ENCODE results near the gene IL1F10. TPM values are rescaled to one million over a fixed set of nuclear protein-coding genes. Genes with fewer than 3 reads are reported as not detected.
A peak's percentile ranks its signal among the peaks of the same experiment; 100 is the strongest.

IL1F10 gene
- total and polyA plus RNA-seq, 2 experiments from 2014 or later: not detected

DNA sequence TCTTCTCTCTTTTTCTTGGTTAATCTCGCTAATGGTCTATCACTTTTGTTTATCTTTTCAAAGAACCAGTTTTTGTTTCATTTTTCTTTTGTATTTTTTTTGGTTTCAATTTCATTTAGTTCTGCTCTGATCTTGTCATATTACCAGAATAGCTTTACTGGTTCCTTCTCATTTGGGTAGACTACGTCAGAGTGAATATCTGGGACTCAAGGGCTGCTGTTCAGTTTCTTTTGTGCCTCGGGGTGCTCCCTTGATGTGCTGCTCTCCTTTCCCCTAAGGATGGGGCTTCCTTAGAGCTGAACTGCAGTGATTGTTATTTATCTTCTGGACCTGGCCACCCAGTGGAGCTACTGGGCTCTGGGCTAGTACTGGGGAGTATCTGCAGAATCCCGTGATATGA, 30.3 kb downstream of the IL1F10 start:
- TF ChIP-seq, protein P1, sequence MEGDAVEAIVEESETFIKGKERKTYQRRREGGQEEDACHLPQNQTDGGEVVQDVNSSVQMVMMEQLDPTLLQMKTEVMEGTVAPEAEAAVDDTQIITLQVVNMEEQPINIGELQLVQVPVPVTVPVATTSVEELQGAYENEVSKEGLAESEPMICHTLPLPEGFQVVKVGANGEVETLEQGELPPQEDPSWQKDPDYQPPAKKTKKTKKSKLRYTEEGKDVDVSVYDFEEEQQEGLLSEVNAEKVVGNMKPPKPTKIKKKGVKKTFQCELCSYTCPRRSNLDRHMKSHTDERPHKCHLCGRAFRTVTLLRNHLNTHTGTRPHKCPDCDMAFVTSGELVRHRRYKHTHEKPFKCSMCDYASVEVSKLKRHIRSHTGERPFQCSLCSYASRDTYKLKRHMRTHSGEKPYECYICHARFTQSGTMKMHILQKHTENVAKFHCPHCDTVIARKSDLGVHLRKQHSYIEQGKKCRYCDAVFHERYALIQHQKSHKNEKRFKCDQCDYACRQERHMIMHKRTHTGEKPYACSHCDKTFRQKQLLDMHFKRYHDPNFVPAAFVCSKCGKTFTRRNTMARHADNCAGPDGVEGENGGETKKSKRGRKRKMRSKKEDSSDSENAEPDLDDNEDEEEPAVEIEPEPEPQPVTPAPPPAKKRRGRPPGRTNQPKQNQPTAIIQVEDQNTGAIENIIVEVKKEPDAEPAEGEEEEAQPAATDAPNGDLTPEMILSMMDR (IDR thresholded peaks at IDR 0.05; ENCODE audit: low read depth, low read length): no peak
- no peak overlapping the region for H3K4me3 ChIP-seq
- no peak for DNase-seq (ENCODE audit: low read depth in 1 of 2, low spot score in 1 of 2)
- H3K27ac ChIP-seq: no peak overlapping the region
- H3K36me3 ChIP-seq: no peaks in the 10 kb centered on the region
- H3K27me3 ChIP-seq: no peaks in the 10 kb centered on the region
- no peaks in the 10 kb centered on the region for H3K4me1 ChIP-seq (ENCODE audit: low read depth)
- no peaks in the 10 kb centered on the region for H3K9me3 ChIP-seq (ENCODE audit: low read depth)

DNA sequence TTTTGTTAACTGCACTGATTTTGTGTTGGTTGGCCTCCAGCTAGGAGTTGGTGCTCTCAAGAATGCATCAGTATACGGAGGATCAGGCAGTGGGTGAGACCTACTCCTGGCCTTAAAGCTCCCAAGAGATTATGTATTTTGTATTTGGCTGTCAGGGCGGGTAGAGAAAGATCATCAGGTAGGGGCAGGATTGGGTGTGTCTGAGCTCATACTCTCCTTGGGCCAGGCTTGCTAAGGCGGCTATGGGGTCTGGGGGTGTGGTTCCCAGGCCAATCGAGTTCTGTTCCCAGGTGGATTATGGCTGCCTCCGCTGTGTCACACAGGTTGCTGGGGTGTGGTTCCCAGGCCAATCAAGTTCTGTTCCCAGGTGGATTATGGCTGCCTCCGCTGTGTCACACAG, 30.8 kb downstream of the IL1F10 start:
- no peaks in the 10 kb centered on the region for H3K27me3 ChIP-seq
- no peak overlapping the region for H3K27ac ChIP-seq
- no peaks in the 10 kb centered on the region for H3K4me1 ChIP-seq (ENCODE audit: low read depth)
- DNase-seq (ENCODE audit: low read depth in 1 of 2, low spot score in 1 of 2): no peak
- no peaks in the 10 kb centered on the region for H3K36me3 ChIP-seq
- H3K4me3 ChIP-seq: no peak overlapping the region
- TF ChIP-seq, protein P1 (IDR thresholded peaks at IDR 0.05; ENCODE audit: low read depth, low read length): no peak
- H3K9me3 ChIP-seq (ENCODE audit: low read depth): no peaks in the 10 kb centered on the region

DNA sequence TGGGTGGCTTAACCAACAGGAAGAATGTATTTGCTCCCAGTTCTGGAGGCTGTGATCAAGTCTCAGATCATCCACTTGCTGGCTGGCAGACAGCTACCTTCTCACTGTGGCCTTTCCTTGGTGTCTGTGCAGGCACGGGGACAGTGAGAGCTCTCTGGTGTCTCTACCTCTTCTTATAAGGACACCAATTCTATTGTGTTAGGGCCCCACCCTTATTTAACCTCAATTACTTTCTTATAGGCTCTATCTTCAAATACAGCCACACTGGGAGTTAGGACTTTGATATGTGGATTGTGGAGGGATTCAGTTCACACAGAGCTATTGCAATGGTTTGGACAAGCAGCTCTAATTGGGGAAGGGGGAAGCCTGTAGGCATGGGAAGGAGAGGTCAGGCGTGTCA, 34.4 kb downstream of the IL1F10 start:
- Histone ChIP-seq H3K4me3 (no peak overlapping the region), H3K4me1 (ENCODE audit: low read depth) (no peaks in the 10 kb centered on the region), H3K36me3 (no peaks in the 10 kb centered on the region), H3K9me3 (ENCODE audit: low read depth) (no peaks in the 10 kb centered on the region), H3K27me3 (no peaks in the 10 kb centered on the region), H3K27ac (no peak overlapping the region)
- no peak for DNase-seq (ENCODE audit: low read depth in 1 of 2, low spot score in 1 of 2)
- TF ChIP-seq, protein P1 (IDR thresholded peaks at IDR 0.05; ENCODE audit: low read depth, low read length): no peak

DNA sequence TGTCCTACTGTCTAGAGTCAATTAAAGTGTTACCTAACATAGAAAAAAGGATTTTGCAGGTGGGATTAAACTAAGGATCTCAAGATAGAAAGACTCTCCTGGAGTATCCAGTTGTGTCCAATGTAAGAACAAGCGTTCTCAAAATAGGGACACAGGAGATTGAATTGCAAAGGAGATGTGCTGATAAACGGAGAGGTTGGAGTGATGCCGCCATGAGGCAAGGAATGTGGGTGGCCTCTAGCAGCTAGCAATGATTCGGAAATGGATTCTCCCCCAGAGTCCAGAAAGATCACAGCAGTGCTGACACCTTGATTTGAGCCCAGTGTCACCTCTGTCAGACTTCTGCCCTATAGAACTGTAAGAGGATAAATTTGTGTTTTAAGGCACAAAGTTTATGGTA, 35.5 kb downstream of the IL1F10 start:
- TF ChIP-seq, protein P1 (IDR thresholded peaks at IDR 0.05; ENCODE audit: low read depth, low read length): no peak
- no peak overlapping the region for H3K27ac ChIP-seq

DNA sequence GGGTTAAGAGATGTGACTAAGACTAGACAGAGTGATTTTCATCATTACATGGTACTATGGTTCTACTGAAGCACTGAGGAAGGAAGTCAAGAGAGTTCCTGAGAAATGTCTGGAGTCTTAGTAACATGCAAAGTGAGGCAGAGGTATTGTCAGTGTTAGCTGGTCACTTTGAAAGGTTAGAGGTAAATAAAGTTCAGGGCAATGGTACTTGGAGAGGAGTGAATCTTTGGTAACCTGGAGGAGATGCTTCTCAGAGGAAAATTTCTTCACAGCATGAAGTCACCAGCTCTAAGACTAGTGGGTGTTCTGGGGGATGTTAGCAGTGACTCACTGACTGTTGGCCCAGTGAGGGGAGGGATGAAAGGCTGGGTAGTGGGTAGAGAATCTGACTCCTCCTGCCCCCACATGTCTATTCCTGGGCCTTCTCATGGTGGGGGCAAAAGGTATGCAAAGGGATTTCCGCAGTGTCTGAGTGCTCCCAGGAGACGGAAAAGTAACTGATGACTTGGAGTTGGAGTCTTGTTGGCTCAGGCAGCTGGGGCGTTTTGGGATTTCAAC, 36.4 kb downstream of the IL1F10 start:
- TF ChIP-seq, protein P1 (IDR thresholded peaks at IDR 0.05; ENCODE audit: low read depth, low read length): no peak

More for the DNA sequence above, 35.5 kb downstream of the IL1F10 start:
- Histone ChIP-seq H3K27me3 (no peaks in the 10 kb centered on the region), H3K36me3 (no peaks in the 10 kb centered on the region), H3K4me3 (no peak overlapping the region), H3K9me3 (ENCODE audit: low read depth) (no peaks in the 10 kb centered on the region), H3K4me1 (ENCODE audit: low read depth) (no peaks in the 10 kb centered on the region)
- DNase-seq (ENCODE audit: low read depth in 1 of 2, low spot score in 1 of 2): no peak

More for the DNA sequence above, 36.4 kb downstream of the IL1F10 start:
- H3K9me3 ChIP-seq (ENCODE audit: low read depth): no peaks in the 10 kb centered on the region
- no peak overlapping the region for H3K4me3 ChIP-seq
- H3K4me1 ChIP-seq (ENCODE audit: low read depth): no peaks in the 10 kb centered on the region
- DNase-seq (ENCODE audit: low read depth in 1 of 2, low spot score in 1 of 2): peak in 1 of 2 donors; percentile 10
- H3K36me3 ChIP-seq: no peaks in the 10 kb centered on the region
- H3K27me3 ChIP-seq: no peaks in the 10 kb centered on the region
- H3K27ac ChIP-seq: no peak overlapping the region

Data from cardiac muscle cell (in vitro differentiated cells and primary cell).